ENCODE results near the gene HECW1.

DNA sequence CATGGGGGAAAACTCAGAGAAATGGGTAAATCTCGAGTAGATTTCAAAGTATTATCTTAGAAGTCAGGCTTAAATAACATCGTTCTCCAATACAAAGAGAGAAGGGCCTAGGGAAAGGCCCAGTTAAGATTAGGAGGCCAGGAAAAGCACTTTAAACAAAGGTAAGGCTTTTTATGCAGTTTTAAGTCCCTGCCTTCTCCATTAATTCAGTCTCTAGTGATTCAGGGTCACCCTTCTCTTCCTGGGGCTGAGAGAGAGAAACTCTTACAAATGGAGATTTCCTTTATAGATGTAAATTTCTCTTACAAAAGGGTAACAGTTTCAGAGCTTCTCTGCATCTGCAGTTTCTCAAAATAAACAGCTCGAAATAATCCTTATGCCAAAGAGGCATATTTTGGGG is 179.3 kb downstream of the HECW1 start:
- no peak for TF ChIP-seq TEAD4 (IDR thresholded peaks at IDR 0.05)
- no peak for TF ChIP-seq EGR1 (IDR thresholded peaks at IDR 0.05)
- no peak for TF ChIP-seq CREB1 (IDR thresholded peaks at IDR 0.05; ENCODE audit: low read depth)
- TF ChIP-seq EP300 (IDR thresholded peaks at IDR 0.05; ENCODE audit: borderline replicate concordance): no peak
- TF ChIP-seq REST (IDR thresholded peaks at IDR 0.05; ENCODE audit: low read depth): no peak
- TF ChIP-seq YY1 (IDR thresholded peaks at IDR 0.05; ENCODE audit: low read depth): no peak
- TF ChIP-seq CEBPB (IDR thresholded peaks at IDR 0.05): no peak
- TF ChIP-seq RAD21 (IDR thresholded peaks at IDR 0.05; ENCODE audit: low read depth): no peak
- no peak for TF ChIP-seq NFIC (IDR thresholded peaks at IDR 0.05)
- TF ChIP-seq ZBTB7A (IDR thresholded peaks at IDR 0.05; ENCODE audit: low read depth): no peak
- TF ChIP-seq MAX (IDR thresholded peaks at IDR 0.05): no peak
- TF ChIP-seq TAF1 (IDR thresholded peaks at IDR 0.05; ENCODE audit: low read depth): no peak
